Fibroblast of lung (primary cell): ENCODE results near the gene XRCC4.

ENCODE experiments used
- EZH2 ChIP-seq: IDR thresholded peaks from 2 replicates; pipeline ENCODE4 v1.5.1; 2012; ENCODE audit warnings: low read length, control low read depth, mild to moderate bottlenecking; ENCODE audit errors: missing control alignments
- TF ChIP-seq, protein P1 (sequence below), 2 donors: IDR thresholded peaks in 1 of 2; conservative IDR thresholded peaks in 1 of 2; 1 replicate in 1 of 2; 2 replicates in 1 of 2; pipeline ENCODE4 v1.5.1; 2011 to 2012; ENCODE audit warnings: low read length in 2 of 2, control low read depth in 1 of 2, inconsistent platforms in 1 of 2, low read depth in 1 of 2, mild to moderate bottlenecking in 1 of 2

- TF ChIP-seq, protein P1, sequence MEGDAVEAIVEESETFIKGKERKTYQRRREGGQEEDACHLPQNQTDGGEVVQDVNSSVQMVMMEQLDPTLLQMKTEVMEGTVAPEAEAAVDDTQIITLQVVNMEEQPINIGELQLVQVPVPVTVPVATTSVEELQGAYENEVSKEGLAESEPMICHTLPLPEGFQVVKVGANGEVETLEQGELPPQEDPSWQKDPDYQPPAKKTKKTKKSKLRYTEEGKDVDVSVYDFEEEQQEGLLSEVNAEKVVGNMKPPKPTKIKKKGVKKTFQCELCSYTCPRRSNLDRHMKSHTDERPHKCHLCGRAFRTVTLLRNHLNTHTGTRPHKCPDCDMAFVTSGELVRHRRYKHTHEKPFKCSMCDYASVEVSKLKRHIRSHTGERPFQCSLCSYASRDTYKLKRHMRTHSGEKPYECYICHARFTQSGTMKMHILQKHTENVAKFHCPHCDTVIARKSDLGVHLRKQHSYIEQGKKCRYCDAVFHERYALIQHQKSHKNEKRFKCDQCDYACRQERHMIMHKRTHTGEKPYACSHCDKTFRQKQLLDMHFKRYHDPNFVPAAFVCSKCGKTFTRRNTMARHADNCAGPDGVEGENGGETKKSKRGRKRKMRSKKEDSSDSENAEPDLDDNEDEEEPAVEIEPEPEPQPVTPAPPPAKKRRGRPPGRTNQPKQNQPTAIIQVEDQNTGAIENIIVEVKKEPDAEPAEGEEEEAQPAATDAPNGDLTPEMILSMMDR (conservative IDR thresholded peaks at IDR 0.05 in 1 of 2, IDR thresholded peaks at IDR 0.05 in 1 of 2; ENCODE audit: low read depth in 1 of 2, low read length in 2 of 2), result no peak
- no peak for TF ChIP-seq EZH2
These were observed 286.0 kb downstream of the XRCC4 start for GRCh38 chr5:83363111-83363885.
